Dedifferentiated amniotic fluid mesenchymal stem cell (primary cell): ENCODE measurements around the gene SYAP1.
"Not testable (repeated sequence)": the region's sequence is repeated elsewhere in the genome, so short reads cannot be mapped to it uniquely, and the experiment has no call there.

Experiments used
- DNase-seq: peaks from one replicate; pipeline ENCODE4 v3.0.0-alpha.2; 2016; ENCODE audit errors: extremely low spot score

The SYAP1 gene

GRCh38 chrX:16778545-16778944, 59.1 kb downstream of the SYAP1 start:
- DNase-seq = no peak

- DNase-seq = no peak
Measured at GRCh38 chrX:16778993-16779392, 59.6 kb downstream of the SYAP1 start.

GRCh38 chrX:16779815-16780214, 60.4 kb downstream of the SYAP1 start:
- not testable (repeated sequence) for DNase-seq

- DNase-seq = no peak
Measured at GRCh38 chrX:16783452-16783851, 64.0 kb downstream of the SYAP1 start.

- not testable (repeated sequence) for DNase-seq
Measured at GRCh38 chrX:16784440-16784839, 65.0 kb downstream of the SYAP1 start.

- no peak for DNase-seq
Measured at GRCh38 chrX:16785247-16786138, 66.1 kb downstream of the SYAP1 start.

GRCh38 chrX:16786139-16786790, 66.9 kb downstream of the SYAP1 start, which contains the start of gene TXLNG:
Gene TXLNG (plus strand): TSS chrX:16786466. CDS start chrX:16786488, 22 bp downstream.
- peak; percentile 100 for DNase-seq

GRCh38 chrX:16786791-16787735, 67.7 kb downstream of the SYAP1 start:
- no peak for DNase-seq

GRCh38 chrX:16788477-16788876, 69.1 kb downstream of the SYAP1 start:
- no peak for DNase-seq

GRCh38 chrX:16796298-16796697, 76.9 kb downstream of the SYAP1 start:
- no peak for DNase-seq

GRCh38 chrX:16797358-16797757, 77.9 kb downstream of the SYAP1 start:
- DNase-seq = no peak

GRCh38 chrX:16797841-16798240, 78.4 kb downstream of the SYAP1 start:
- no peak for DNase-seq

GRCh38 chrX:16804923-16805464, 85.6 kb downstream of the SYAP1 start:
- DNase-seq = no peak

GRCh38 chrX:16807548-16807947, 88.1 kb downstream of the SYAP1 start:
- no peak for DNase-seq

- no peak for DNase-seq
Measured at GRCh38 chrX:16807976-16808542, 88.6 kb downstream of the SYAP1 start.

GRCh38 chrX:16814597-16814996, 95.2 kb downstream of the SYAP1 start:
- DNase-seq = no peak
